GM10266 (cell line): Measurements from ENCODE around the gene DCTN1.
A peak's percentile ranks its signal among the peaks of the same experiment; 100 is the strongest.

Experiments
- DNase-seq: peaks from one replicate; pipeline ENCODE4 v3.0.0; 2012; ENCODE audit errors: extremely low spot score
- CTCF ChIP-seq: IDR thresholded peaks from 2 replicates; pipeline ENCODE4 v1.5.1; 2012; ENCODE audit warnings: mild to moderate bottlenecking, low read depth; ENCODE audit not compliant: control insufficient read depth, insufficient read depth; ENCODE audit errors: missing control alignments

DCTN1 gene

GRCh38 chr2:74407682-74408081 is 27.6 kb upstream of the DCTN1 start:
- no peak for DNase-seq

GRCh38 chr2:74406035-74406434 is 25.9 kb upstream of the DCTN1 start:
- TF ChIP-seq CTCF, result no peak
- DNase-seq, result no peak

More at GRCh38 chr2:74407682-74408081, 27.6 kb upstream of the DCTN1 start:
- no peak for TF ChIP-seq CTCF

GRCh38 chr2:74401891-74402290 is 21.8 kb upstream of the DCTN1 start:
- TF ChIP-seq CTCF, result no peak

GRCh38 chr2:74399785-74400184 is 19.7 kb upstream of the DCTN1 start:
- peak; percentile 59 for DNase-seq
- peak; percentile 50 for TF ChIP-seq CTCF

More at GRCh38 chr2:74401891-74402290, 21.8 kb upstream of the DCTN1 start:
- DNase-seq, result no peak

GRCh38 chr2:74396149-74396548 is 16.0 kb upstream of the DCTN1 start:
- no peak for TF ChIP-seq CTCF
- no peak for DNase-seq

GRCh38 chr2:74393525-74393924 is 13.4 kb upstream of the DCTN1 start:
- TF ChIP-seq CTCF, result no peak
- no peak for DNase-seq

- no peak for DNase-seq
- peak; percentile 28 for TF ChIP-seq CTCF
These were observed 12.3 kb upstream of the DCTN1 start for GRCh38 chr2:74392449-74392743.
